HG02852 (cell line): ENCODE measurements around the gene DPY19L1.
"Not testable (repeated sequence)": the region's sequence is repeated elsewhere in the genome, so short reads cannot be mapped to it uniquely, and the experiment has no call there.

Experiments
- ATAC-seq: cut with Tn5 transposase; IDR thresholded peaks from one replicate; pipeline ENCODE4 v1.9.1; 2021; ENCODE audit warnings: mild to moderate bottlenecking, moderate library complexity; ENCODE audit not compliant: unreplicated experiment

DPY19L1 gene

GRCh38 chr7:34928560-34928959 lies 108.7 kb downstream of the DPY19L1 start:
- ATAC-seq: no peak

DNA sequence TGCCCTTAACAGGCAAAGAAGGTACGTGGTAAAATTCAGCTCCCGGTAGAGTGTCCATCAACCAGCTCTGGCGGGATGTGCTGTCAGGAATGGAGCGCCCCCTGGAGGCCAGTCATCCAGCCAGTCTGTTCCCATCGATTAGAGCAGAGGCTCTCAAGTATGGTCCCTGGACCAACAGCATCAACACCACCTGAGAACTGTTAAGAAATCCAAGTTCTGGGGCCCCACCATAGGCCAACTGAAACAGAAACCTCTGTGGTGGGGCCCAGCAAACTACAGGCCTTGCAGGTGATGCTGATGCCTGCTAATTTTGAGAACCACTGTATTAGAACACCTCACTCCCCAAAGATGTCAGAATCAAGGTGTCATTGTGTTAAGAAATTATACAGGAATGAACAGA lies 109.2 kb downstream of the DPY19L1 start:
- ATAC-seq: peak; percentile 84

- ATAC-seq: not testable (repeated sequence)
Observed at GRCh38 chr7:34920470-34920869, 116.8 kb downstream of the DPY19L1 start.

DNA sequence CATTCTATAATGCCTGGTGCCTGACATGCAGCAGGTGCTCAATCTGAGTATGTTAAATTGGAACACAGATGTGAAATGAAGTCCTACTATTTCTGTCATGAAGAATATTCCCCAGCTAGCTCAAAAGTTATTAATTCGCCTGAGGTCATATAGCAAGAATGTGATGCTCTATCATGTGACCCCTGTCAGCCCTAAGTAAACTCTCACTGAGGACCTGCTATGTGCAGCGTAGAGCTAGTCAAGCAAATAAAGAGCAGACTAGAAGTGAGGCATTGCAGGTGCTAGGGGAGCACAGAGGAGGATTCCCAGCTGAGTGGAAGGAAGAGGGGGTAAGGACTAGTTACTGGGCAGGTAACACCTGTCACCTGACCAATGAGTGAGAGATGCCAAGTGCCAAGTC lies 118.2 kb downstream of the DPY19L1 start:
- ATAC-seq: not testable (repeated sequence)

GRCh38 chr7:34918198-34918861 lies 119.0 kb downstream of the DPY19L1 start:
- not testable (repeated sequence) for ATAC-seq

- not testable (repeated sequence) for ATAC-seq
Observed at GRCh38 chr7:34917515-34917914, 119.8 kb downstream of the DPY19L1 start.

DNA sequence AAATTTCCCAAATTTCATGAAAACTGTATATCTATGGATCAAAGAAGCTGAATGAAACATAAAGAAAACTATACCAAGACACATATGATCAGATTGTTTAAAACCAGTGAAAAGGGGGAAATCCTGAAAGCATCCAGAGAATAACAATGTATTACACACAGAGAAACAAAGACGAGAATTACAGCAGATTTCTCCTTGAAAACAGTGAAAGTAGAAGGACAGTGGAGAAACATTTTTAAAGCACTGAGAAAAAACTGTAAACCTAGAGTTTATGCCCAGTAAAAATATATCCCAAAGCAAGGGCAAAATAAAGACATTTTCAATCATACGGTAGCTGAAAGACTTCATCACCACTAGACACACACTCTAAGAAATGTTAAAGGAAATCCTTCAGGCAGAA lies 121.0 kb downstream of the DPY19L1 start:
- ATAC-seq: no peak

- ATAC-seq: no peak
Observed at GRCh38 chr7:34912236-34912635, 125.0 kb downstream of the DPY19L1 start.

- not testable (repeated sequence) for ATAC-seq
Observed at GRCh38 chr7:34906266-34906850, 130.9 kb downstream of the DPY19L1 start.

- no peak for ATAC-seq
Observed at GRCh38 chr7:34904987-34905386, 132.3 kb downstream of the DPY19L1 start.

GRCh38 chr7:34903921-34904320 lies 133.4 kb downstream of the DPY19L1 start:
- ATAC-seq: not testable (repeated sequence)

DNA sequence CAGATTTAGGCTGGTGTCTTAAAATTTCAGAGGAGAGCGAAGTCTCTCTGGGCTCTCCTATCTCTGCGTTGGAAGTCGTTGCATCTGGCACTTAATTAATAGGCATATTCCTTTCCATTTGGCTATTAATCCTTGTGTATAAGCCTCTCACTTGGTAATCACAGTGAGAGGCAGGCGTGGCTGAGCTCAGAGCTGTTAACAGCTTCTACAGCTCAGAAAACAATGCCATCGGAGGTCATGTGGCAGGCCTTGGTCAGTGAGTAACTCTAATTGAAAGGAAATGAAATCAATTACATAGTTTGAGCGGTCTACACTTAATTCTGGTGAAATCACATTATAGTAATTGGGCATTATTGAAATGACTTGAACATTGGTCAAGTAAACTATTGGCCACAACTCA lies 135.1 kb downstream of the DPY19L1 start:
- ATAC-seq: no peak

GRCh38 chr7:34900891-34901513 lies 136.3 kb downstream of the DPY19L1 start:
- peak; percentile 74 for ATAC-seq

DNA sequence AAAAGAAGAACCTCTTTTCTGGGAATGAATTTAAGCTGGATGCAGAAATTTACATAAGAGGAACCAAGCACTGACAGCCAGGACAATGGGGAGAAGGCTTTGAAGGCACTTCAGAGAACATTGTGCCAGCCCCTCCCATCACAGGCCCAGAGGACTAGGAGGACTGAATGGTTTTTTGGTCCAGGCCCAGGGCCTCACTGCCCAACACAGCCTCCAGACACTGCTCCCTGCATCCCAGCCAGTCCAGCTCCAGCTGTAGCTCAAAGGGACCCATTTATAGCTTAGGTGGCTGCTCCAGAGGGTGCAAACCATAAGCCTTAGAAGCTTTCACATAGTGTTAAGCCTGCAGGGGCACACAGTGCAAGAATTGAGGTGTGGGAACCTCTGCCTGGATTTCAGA lies 142.1 kb downstream of the DPY19L1 start:
- ATAC-seq: no peak

DNA sequence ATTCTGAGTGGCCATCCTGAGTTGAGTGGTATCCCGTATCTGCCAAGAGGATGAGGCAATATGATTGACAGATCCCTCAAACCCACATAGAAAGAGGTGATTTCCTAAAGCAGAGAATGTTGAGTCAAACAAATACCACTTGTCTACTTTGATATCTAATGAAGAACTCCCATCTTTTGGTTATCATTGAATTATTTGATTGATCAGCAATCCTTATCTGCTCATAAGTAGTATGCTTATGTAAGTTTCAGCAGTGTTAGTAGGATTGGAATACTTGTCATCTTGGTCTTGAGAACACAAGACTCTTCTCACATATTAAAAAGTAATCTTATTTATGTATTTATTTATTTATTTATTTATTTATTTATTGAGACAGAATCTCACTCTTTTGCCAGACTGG lies 147.3 kb downstream of the DPY19L1 start:
- no peak for ATAC-seq

GRCh38 chr7:34886856-34887255 lies 150.4 kb downstream of the DPY19L1 start:
- ATAC-seq: no peak

- ATAC-seq: not testable (repeated sequence)
Observed at GRCh38 chr7:34883855-34884254, 153.4 kb downstream of the DPY19L1 start.

DNA sequence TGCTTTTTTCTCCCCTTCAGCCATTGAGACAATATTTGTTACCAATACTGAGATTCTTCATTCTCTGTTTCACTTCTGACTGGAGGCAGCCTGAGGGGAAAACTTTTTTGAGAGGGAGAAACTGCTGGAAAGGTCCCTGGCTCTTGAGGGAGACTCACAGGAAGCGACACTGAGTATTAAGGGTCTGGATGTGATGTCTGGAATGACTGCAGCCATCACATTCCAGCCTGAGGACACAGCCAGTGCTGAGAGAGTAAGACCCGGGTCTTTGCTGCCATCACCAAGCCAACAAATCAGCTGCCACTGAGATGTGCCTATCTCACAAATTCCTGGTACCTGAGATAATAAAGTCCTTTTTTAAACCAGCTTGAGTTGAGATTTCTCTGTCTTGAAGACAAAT lies 157.4 kb downstream of the DPY19L1 start:
- no peak for ATAC-seq

DNA sequence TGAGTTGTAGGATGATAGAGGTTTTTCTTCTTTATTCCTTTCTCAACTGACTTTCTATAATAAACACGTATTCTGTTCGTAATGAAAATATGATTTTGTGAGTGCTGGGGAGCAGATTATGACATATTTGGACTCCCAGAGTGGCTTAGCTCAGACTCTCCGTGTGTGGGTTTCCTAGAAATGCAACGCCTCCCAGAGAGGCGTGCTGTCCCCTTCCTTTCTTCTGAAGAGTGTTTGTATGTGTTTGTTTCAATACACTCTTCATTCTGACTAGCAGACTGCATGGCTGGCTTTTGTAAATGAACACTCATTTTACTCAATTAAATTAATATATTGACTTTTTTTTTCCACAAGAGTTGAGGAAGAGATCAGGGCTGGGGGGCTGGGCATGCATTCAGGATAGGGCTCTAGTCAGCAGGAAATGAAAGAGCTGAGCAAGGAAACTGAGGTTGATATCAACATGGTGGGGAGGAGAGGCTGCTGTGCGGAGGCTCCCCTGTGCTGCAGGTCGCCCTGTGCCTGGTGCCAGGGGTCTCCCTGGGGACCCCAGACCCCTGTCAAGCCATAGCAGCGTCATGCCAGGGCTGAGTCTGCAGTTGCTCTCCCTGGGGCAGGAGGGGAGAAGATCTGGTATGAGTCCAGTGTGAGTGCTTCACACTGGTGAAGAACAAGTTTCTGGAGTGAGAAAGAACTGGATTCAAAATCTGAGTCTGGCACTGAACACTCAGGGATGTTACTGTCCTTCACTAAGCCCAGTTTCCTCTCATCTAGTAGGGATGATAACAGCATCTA lies 158.1 kb downstream of the DPY19L1 start:
- ATAC-seq: not testable (repeated sequence)
